Measurements from ENCODE around the gene PAPPA2. TPM values are rescaled to one million over a fixed set of nuclear protein-coding genes. Genes with fewer than 3 reads are reported as not detected.

The PAPPA2 gene
- total and polyA plus RNA-seq, 8 donors = under 0.01 to 10.3 (median 0.29) TPM; not detected in 1

GRCh38 chr1:176436251-176436650 is 26.7 kb upstream of the PAPPA2 start:
- H3K4me3 ChIP-seq = no peak overlapping the region
- H3K36me3 ChIP-seq = no peaks in the 10 kb centered on the region
- H3K9me3 ChIP-seq = no peaks in the 10 kb centered on the region
- no peak overlapping the region for H3K27ac ChIP-seq
- TF ChIP-seq POLR2AphosphoS5 (IDR thresholded peaks at IDR 0.05) (no peak), POLR2A (IDR thresholded peaks at IDR 0.05) (no peak), CTCF (IDR thresholded peaks at IDR 0.05) (no peak), EP300 (IDR thresholded peaks at IDR 0.05) (no peak)
- intact Hi-C loops (cut with DNase I; ENCODE audit: low total_unique reads) = no loop called here
- no peak for DNase-seq
- H3K27me3 ChIP-seq = no peaks in the 10 kb centered on the region
- H3K4me1 ChIP-seq = no peaks in the 10 kb centered on the region

- no peaks in the 10 kb centered on the region for H3K9me3 ChIP-seq
- no peaks in the 10 kb centered on the region for H3K27me3 ChIP-seq
- no peak for DNase-seq
- H3K4me1 ChIP-seq = no peaks in the 10 kb centered on the region
- H3K4me3 ChIP-seq = no peak overlapping the region
- no peak overlapping the region for H3K27ac ChIP-seq
- TF ChIP-seq POLR2A (IDR thresholded peaks at IDR 0.05) = no peak
- no peak for TF ChIP-seq POLR2AphosphoS5 (IDR thresholded peaks at IDR 0.05)
- no peak for TF ChIP-seq CTCF (IDR thresholded peaks at IDR 0.05)
- no peak for TF ChIP-seq EP300 (IDR thresholded peaks at IDR 0.05)
- intact Hi-C loops (cut with DNase I; ENCODE audit: low total_unique reads) = no loop called here
- 58 to 77% (median 67%) methylated on average over 2 of the region's 2 CpGs for WGBS, 5 donors
- H3K36me3 ChIP-seq = no peaks in the 10 kb centered on the region
Observed at GRCh38 chr1:176440176-176440575, 22.8 kb upstream of the PAPPA2 start.

GRCh38 chr1:176444286-176444685 is 18.7 kb upstream of the PAPPA2 start:
- H3K27me3 ChIP-seq = no peaks in the 10 kb centered on the region
- TF ChIP-seq POLR2AphosphoS5 (IDR thresholded peaks at IDR 0.05) = no peak
- TF ChIP-seq POLR2A (IDR thresholded peaks at IDR 0.05) = no peak
- TF ChIP-seq CTCF (IDR thresholded peaks at IDR 0.05) = no peak
- no peak for TF ChIP-seq EP300 (IDR thresholded peaks at IDR 0.05)
- peak in 1 of 2 donors; percentile 15 for DNase-seq
- H3K4me1 ChIP-seq = no peaks in the 10 kb centered on the region
- no peak overlapping the region for H3K27ac ChIP-seq
- H3K36me3 ChIP-seq = no peaks in the 10 kb centered on the region
- WGBS, 5 donors = 62 to 78% (median 76%) methylated on average over 4 of the region's 4 CpGs
- intact Hi-C loops (cut with DNase I; ENCODE audit: low total_unique reads) = no loop called here
- H3K9me3 ChIP-seq = no peaks in the 10 kb centered on the region
- H3K4me3 ChIP-seq = no peak overlapping the region

- TF ChIP-seq POLR2AphosphoS5 (IDR thresholded peaks at IDR 0.05) (no peak), POLR2A (IDR thresholded peaks at IDR 0.05) (no peak), EP300 (IDR thresholded peaks at IDR 0.05) (no peak), CTCF (IDR thresholded peaks at IDR 0.05) (no peak)
- H3K4me3 ChIP-seq = no peak overlapping the region
- H3K36me3 ChIP-seq = no peaks in the 10 kb centered on the region
- DNase-seq = no peak
- H3K4me1 ChIP-seq = no peaks in the 10 kb centered on the region
- intact Hi-C loops (cut with DNase I; ENCODE audit: low total_unique reads) = no loop called here
- H3K27me3 ChIP-seq = no peaks in the 10 kb centered on the region
- H3K27ac ChIP-seq = no peak overlapping the region
- no peaks in the 10 kb centered on the region for H3K9me3 ChIP-seq
- WGBS, 5 donors = 56 to 65% (median 58%) methylated on average over 2 of the region's 2 CpGs
Observed at GRCh38 chr1:176445402-176445801, 17.6 kb upstream of the PAPPA2 start.

Measured in stomach (tissue), 9 donors.